ENCODE measurements around the gene FAM219A. TPM values are rescaled to one million over a fixed set of nuclear protein-coding genes. Genes with fewer than 3 reads are reported as not detected.
"Not testable (repeated sequence)": the region's sequence is repeated elsewhere in the genome, so short reads cannot be mapped to it uniquely, and the experiment has no call there.

The FAM219A gene
- total RNA-seq, 1 experiment from 2014 or later = 38.6 TPM

GRCh38 chr9:34369636-34370035, 88.7 kb downstream of the FAM219A start:
- ATAC-seq (no peak), DNase-seq (ENCODE audit: low read depth, low spot score) (no peak)
- BruUV-seq (replicated peaks) = no TSS peak
- H3K27me3 ChIP-seq (ENCODE audit: control insufficient read depth, insufficient read depth, low read length) = no peaks in the 10 kb centered on the region
- TF ChIP-seq TCF7L2 (IDR thresholded peaks at IDR 0.05; ENCODE audit: low read depth, low read length) = no peak
- no peaks in the 10 kb centered on the region for H3K36me3 ChIP-seq (ENCODE audit: control insufficient read depth, insufficient read depth, low read length)
- CTCF ChIA-PET = interaction anchor here (0.6 kb wide), 1 partner anchor 267 kb away, joined by 4 read pairs; no protein-coding TSS in a partner anchor
- no peak overlapping the region for H3K4me3 ChIP-seq (ENCODE audit: low read depth in 2 of 2, low read length in 2 of 2)
- no peaks in the 10 kb centered on the region for H3K4me1 ChIP-seq (ENCODE audit: control insufficient read depth, insufficient read depth, low read length)
- intact Hi-C loops (cut with micrococcal nuclease; ENCODE audit: unreplicated experiment) = no loop called here
- H3K27ac ChIP-seq (ENCODE audit: low read length) = no peak overlapping the region
- in situ Hi-C loops (cut with HindIII; ENCODE audit: low pct_unique_long_range_greater_than_20kb, low sequenced_read_pairs) = no loop called here
- H3K9me3 ChIP-seq (ENCODE audit: control insufficient read depth, insufficient read depth, low read depth, low read length) = no peaks in the 10 kb centered on the region
- POLR2A ChIA-PET = no interaction called here

GRCh38 chr9:34368796-34369195, 89.6 kb downstream of the FAM219A start:
- ATAC-seq; DNase-seq (ENCODE audit: low read depth, low spot score); H3K4me1 ChIP-seq (ENCODE audit: control insufficient read depth, insufficient read depth, low read length); H3K27me3 ChIP-seq (ENCODE audit: control insufficient read depth, insufficient read depth, low read length); POLR2A ChIA-PET; intact Hi-C loops (cut with micrococcal nuclease; ENCODE audit: unreplicated experiment); H3K27ac ChIP-seq (ENCODE audit: low read length); H3K36me3 ChIP-seq (ENCODE audit: control insufficient read depth, insufficient read depth, low read length); H3K4me3 ChIP-seq (ENCODE audit: low read depth in 2 of 2, low read length in 2 of 2); BruUV-seq (replicated peaks); H3K9me3 ChIP-seq (ENCODE audit: control insufficient read depth, insufficient read depth, low read depth, low read length); in situ Hi-C loops (cut with HindIII; ENCODE audit: low pct_unique_long_range_greater_than_20kb, low sequenced_read_pairs): not testable (repeated sequence)
- CTCF ChIA-PET = interaction anchor here (0.6 kb wide), 1 partner anchor 268 kb away, joined by 4 read pairs; no protein-coding TSS in a partner anchor

GRCh38 chr9:34367751-34368410, 90.5 kb downstream of the FAM219A start:
- H3K36me3 ChIP-seq (ENCODE audit: control insufficient read depth, insufficient read depth, low read length); H3K27ac ChIP-seq (ENCODE audit: low read length); H3K4me1 ChIP-seq (ENCODE audit: control insufficient read depth, insufficient read depth, low read length); BruUV-seq (replicated peaks); in situ Hi-C loops (cut with HindIII; ENCODE audit: low pct_unique_long_range_greater_than_20kb, low sequenced_read_pairs); ATAC-seq; H3K9me3 ChIP-seq (ENCODE audit: control insufficient read depth, insufficient read depth, low read depth, low read length); H3K27me3 ChIP-seq (ENCODE audit: control insufficient read depth, insufficient read depth, low read length); intact Hi-C loops (cut with micrococcal nuclease; ENCODE audit: unreplicated experiment); POLR2A ChIA-PET; DNase-seq (ENCODE audit: low read depth, low spot score); CTCF ChIA-PET; H3K4me3 ChIP-seq (ENCODE audit: low read depth in 2 of 2, low read length in 2 of 2): not testable (repeated sequence)

GRCh38 chr9:34366365-34366764, 92.0 kb downstream of the FAM219A start:
- H3K27me3 ChIP-seq (ENCODE audit: control insufficient read depth, insufficient read depth, low read length) = no peaks in the 10 kb centered on the region
- no peak for DNase-seq (ENCODE audit: low read depth, low spot score)
- no peaks in the 10 kb centered on the region for H3K9me3 ChIP-seq (ENCODE audit: control insufficient read depth, insufficient read depth, low read depth, low read length)
- TF ChIP-seq SIN3A (IDR thresholded peaks at IDR 0.05; ENCODE audit: borderline replicate concordance, insufficient read depth, low read depth, low read length) = no peak
- no peak for TF ChIP-seq TCF7L2 (IDR thresholded peaks at IDR 0.05; ENCODE audit: low read depth, low read length)
- no peak for TF ChIP-seq CTCF (IDR thresholded peaks at IDR 0.05)
- TF ChIP-seq REST (IDR thresholded peaks at IDR 0.05; ENCODE audit: insufficient read depth in 1 of 2, low read depth in 2 of 2, low read length in 1 of 2) = no peak
- TF ChIP-seq POLR2AphosphoS5 (IDR thresholded peaks at IDR 0.05; ENCODE audit: low read depth, low read length) = no peak
- H3K27ac ChIP-seq (ENCODE audit: low read length) = no peak overlapping the region
- H3K4me3 ChIP-seq (ENCODE audit: low read depth in 2 of 2, low read length in 2 of 2) = no peak overlapping the region
- in situ Hi-C loops (cut with HindIII; ENCODE audit: low pct_unique_long_range_greater_than_20kb, low sequenced_read_pairs) = no loop called here
- no peak for ATAC-seq
- ChIA-PET POLR2A (interaction anchor here (0.7 kb wide), 1 partner anchor 51 kb away, joined by 4 read pairs; no protein-coding TSS in a partner anchor), CTCF (no interaction called here)
- BruUV-seq (replicated peaks) = no TSS peak
- intact Hi-C loops (cut with micrococcal nuclease; ENCODE audit: unreplicated experiment) = no loop called here
- H3K36me3 ChIP-seq (ENCODE audit: control insufficient read depth, insufficient read depth, low read length) = no peaks in the 10 kb centered on the region
- H3K4me1 ChIP-seq (ENCODE audit: control insufficient read depth, insufficient read depth, low read length) = no peaks in the 10 kb centered on the region
